AG09319 (cell line): ENCODE data around the gene PODXL2.
A peak's percentile ranks its signal among the peaks of the same experiment; 100 is the strongest.
"Not testable (repeated sequence)": the region's sequence is repeated elsewhere in the genome, so short reads cannot be mapped to it uniquely, and the experiment has no call there.

Source experiments
- DNase-seq: peaks from one replicate; pipeline ENCODE4 v3.0.0-alpha.2; 2010; ENCODE audit warnings: low read depth; ENCODE audit errors: extremely low read depth
- CTCF ChIP-seq: IDR thresholded peaks from 2 replicates; pipeline ENCODE4 v1.5.1; 2011; ENCODE audit warnings: low read depth, mild to moderate bottlenecking, inconsistent platforms, low read length, moderate library complexity

Gene PODXL2

GRCh38 chr3:127699416-127700300, 70.7 kb downstream of the PODXL2 start:
- no peak for DNase-seq
- TF ChIP-seq CTCF = no peak

- TF ChIP-seq CTCF = no peak
- no peak for DNase-seq
Observed at GRCh38 chr3:127700406-127700805, 71.4 kb downstream of the PODXL2 start.

GRCh38 chr3:127701280-127701911, 72.4 kb downstream of the PODXL2 start:
- TF ChIP-seq CTCF = no peak
- no peak for DNase-seq

- peak; percentile 42 for DNase-seq
- no peak for TF ChIP-seq CTCF
Observed at GRCh38 chr3:127702151-127702578, 73.2 kb downstream of the PODXL2 start.

- DNase-seq = not testable (repeated sequence)
Observed at GRCh38 chr3:127704840-127705239, 75.9 kb downstream of the PODXL2 start.

- no peak for DNase-seq
- no peak for TF ChIP-seq CTCF
Observed at GRCh38 chr3:127706312-127706711, 77.3 kb downstream of the PODXL2 start.

GRCh38 chr3:127706785-127707351, 77.9 kb downstream of the PODXL2 start:
- no peak for DNase-seq
- TF ChIP-seq CTCF = no peak
